ENCODE data around the gene MGAT4C. TPM values are rescaled to one million over a fixed set of nuclear protein-coding genes. Genes with fewer than 3 reads are reported as not detected.

Gene MGAT4C
- total and polyA plus RNA-seq, 2 of the 8 experiments (the other 6 are each of a cell fraction or from before 2014, with no cell fraction given): 1.6 to 2.5 TPM

DNA sequence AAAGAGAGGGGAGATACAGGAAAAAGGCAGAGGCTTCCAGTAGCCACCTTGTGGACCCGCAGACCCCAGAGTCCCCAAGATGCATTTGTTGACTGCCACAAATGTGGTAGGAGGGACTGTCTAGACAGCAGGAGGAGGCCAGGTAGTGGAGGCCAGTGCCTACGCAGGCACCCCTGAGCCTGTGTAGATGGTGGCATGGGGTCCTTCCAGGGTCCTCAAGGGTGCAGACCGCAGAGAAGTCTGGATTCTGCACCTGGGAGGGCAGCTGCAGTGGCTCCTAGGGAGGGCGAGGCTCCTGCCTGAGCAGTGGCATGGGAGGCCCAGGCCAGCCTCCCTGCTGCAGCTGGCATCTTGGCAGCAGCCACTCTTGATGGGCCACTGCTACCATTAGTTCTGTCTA lies 262.4 kb downstream of the MGAT4C start:
- H4K20me1 ChIP-seq (replicated peaks in 1 of 2; ENCODE audit: control insufficient read depth in 1 of 2, insufficient read depth in 2 of 2, low read length in 2 of 2): no peaks in the 10 kb centered on the region
- no peak overlapping the region for H3K56ac ChIP-seq (replicated peaks; ENCODE audit: insufficient read length, low read depth, low read length)
- no peak overlapping the region for H4K91ac ChIP-seq (replicated peaks; ENCODE audit: insufficient read length, low read length)
- peaks cover 0 to 2% (median 0%) of the 10 kb centered on the region in 4 experiments; a peak in 4 of 8 replicates for H3K36me3 ChIP-seq (ENCODE audit: control insufficient read depth in 2 of 4, insufficient read depth in 4 of 4, low read length in 3 of 4)
- FAIRE-seq: no peak
- H2BK15ac ChIP-seq (ENCODE audit: low read length): no peak overlapping the region
- ChIA-PET POLR2A (ENCODE audit: partially characterized antibody) (no interaction called here), CTCF (ENCODE audit: partially characterized antibody) (no interaction called here)
- no peak overlapping the region for H3K23ac ChIP-seq (ENCODE audit: insufficient read length)
- 0 out of 2 replicates have a peak overlapping the region, but pooled peaks have one; percentile 2 for H4K8ac ChIP-seq (ENCODE audit: extremely low read depth, insufficient read depth, low read length)
- H3K4me2 ChIP-seq (ENCODE audit: insufficient read depth in 1 of 2, low read depth in 2 of 2, low read length in 2 of 2): no peak overlapping the region
- H3K79me2 ChIP-seq (ENCODE audit: control insufficient read depth in 1 of 2, insufficient read depth in 2 of 2, low read length in 2 of 2): no peaks in the 10 kb centered on the region
- H3K4me1 ChIP-seq (replicated peaks in 1 of 4; ENCODE audit: control insufficient read depth in 3 of 4, insufficient read depth in 4 of 4, low read length in 3 of 4): no peaks in the 10 kb centered on the region
- H3K18ac ChIP-seq (ENCODE audit: extremely low read depth, low read length): no peak overlapping the region
- no peak overlapping the region for H2BK12ac ChIP-seq (ENCODE audit: low read depth, low read length)
- H3K9me3 ChIP-seq (ENCODE audit: insufficient read depth in 2 of 2, low read depth in 1 of 2, low read length in 1 of 2): peaks cover 46 to 51% of the 10 kb centered on the region in 2 experiments
- H3K27ac ChIP-seq (ENCODE audit: low read depth, low read length): no peak overlapping the region
- no peak overlapping the region for H4K5ac ChIP-seq (ENCODE audit: insufficient read length, low read depth, low read length)
- no peak overlapping the region for H2AK5ac ChIP-seq (ENCODE audit: low read depth, low read length)
- no peak for TF ChIP-seq RXRA (IDR thresholded peaks at IDR 0.05; ENCODE audit: insufficient read depth, low read depth, low read length)
- TF ChIP-seq TEAD4 (IDR thresholded peaks at IDR 0.05; ENCODE audit: low read depth, low read length): no peak
- no peak for TF ChIP-seq CBX5 (IDR thresholded peaks at IDR 0.05; ENCODE audit: low read depth, low read length)
- TF ChIP-seq GABPA (IDR thresholded peaks at IDR 0.05; ENCODE audit: borderline replicate concordance, insufficient read depth, low read length): no peak
- DNase-seq (ENCODE audit: low read depth in 1 of 2, low spot score in 2 of 2): no peak
- no peak overlapping the region for H3K14ac ChIP-seq (ENCODE audit: insufficient read length)
- no peak overlapping the region for H3K4me3 ChIP-seq (ENCODE audit: extremely low read depth in 1 of 4, insufficient read depth in 2 of 4, low read depth in 3 of 4, low read length in 4 of 4)
- H3K27me3 ChIP-seq (replicated peaks in 1 of 4; ENCODE audit: control insufficient read depth in 3 of 4, extremely low read depth in 1 of 4, insufficient read depth in 3 of 4, low read length in 3 of 4): no peaks in the 10 kb centered on the region
- no peak overlapping the region for H2BK120ac ChIP-seq (replicated peaks; ENCODE audit: low read depth, low read length)
- H3K9ac ChIP-seq (replicated peaks in 1 of 4; ENCODE audit: extremely low read depth in 1 of 4, low read depth in 3 of 4, low read length in 3 of 4): no peak overlapping the region
- H3K79me1 ChIP-seq (ENCODE audit: low read depth, low read length): no peaks in the 10 kb centered on the region
- WGBS, 2 experiments (ENCODE audit: extremely low coverage in 1 of 2, insufficient coverage in 1 of 2, insufficient read length in 1 of 2, insufficient replicate concordance in 2 of 2, low coverage in 1 of 2, low lambda C conversion rate in 2 of 2, missing lambda C conversion rate in 1 of 2): 95% methylated on average over 4 of the region's 4 CpGs; no CpG with 5 or more reads in 1 of the 2 experiments
- H2BK20ac ChIP-seq (ENCODE audit: low read length): no peak overlapping the region
- no peak overlapping the region for H3K4ac ChIP-seq (replicated peaks; ENCODE audit: insufficient read length, low read depth, low read length)
- H3K23me2 ChIP-seq (ENCODE audit: low read depth, low read length): no peaks in the 10 kb centered on the region
- no peak overlapping the region for H2BK5ac ChIP-seq (ENCODE audit: low read depth, low read length)
- H2AFZ ChIP-seq (ENCODE audit: low read length): no peak overlapping the region

Measured in H1 (cell line).